DMS114 treated with DMSO at 0.1 percent for 48 hours (cell line): ENCODE data around the gene PPP1R3F.
A peak's percentile ranks its signal among the peaks of the same experiment; 100 is the strongest.
"Not testable (repeated sequence)": the region's sequence is repeated elsewhere in the genome, so short reads cannot be mapped to it uniquely, and the experiment has no call there.

ENCODE experiments used
- DNase-seq: peaks from one replicate; lab custom pipeline; 2025; ENCODE audit not compliant: unreplicated experiment; lab: John Stamatoyannopoulos, UW

Gene PPP1R3F

DNA sequence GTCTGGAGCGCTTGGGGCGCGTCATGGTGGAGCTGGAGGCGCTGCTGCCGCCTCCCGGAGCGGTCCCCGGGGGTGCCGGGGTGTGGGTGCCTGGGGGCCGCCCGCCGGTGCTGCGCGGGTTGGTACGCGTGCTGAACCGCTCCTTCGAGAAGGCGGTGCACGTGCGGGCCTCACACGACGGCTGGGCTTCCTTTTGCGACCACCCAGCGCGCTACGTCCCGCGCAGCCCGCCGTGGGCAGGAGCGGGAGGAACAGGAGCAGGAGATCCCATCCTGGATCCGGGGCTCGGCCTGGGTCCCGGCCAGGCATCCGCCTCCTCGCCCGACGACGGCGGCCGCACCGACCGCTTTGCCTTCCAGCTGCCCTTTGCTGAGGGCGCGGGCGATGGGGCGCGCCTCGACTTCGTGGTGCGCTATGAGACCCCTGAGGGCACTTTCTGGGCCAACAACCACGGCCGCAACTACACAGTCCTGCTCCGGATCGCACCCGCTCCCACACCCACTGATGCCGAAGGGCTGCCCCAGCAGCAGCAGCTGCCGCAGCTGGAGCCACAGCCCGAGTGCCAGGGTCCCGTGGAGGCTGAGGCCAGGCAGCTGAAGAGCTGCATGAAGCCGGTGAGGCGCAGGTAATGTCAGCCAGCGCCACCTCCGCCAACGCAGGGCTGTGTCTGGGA lies 792 bp downstream of the PPP1R3F start:
- DNase-seq: no peak

- no peak for DNase-seq
These were observed 1.7 kb downstream of the PPP1R3F start for GRCh38 chrX:49271341-49271740.

DNA sequence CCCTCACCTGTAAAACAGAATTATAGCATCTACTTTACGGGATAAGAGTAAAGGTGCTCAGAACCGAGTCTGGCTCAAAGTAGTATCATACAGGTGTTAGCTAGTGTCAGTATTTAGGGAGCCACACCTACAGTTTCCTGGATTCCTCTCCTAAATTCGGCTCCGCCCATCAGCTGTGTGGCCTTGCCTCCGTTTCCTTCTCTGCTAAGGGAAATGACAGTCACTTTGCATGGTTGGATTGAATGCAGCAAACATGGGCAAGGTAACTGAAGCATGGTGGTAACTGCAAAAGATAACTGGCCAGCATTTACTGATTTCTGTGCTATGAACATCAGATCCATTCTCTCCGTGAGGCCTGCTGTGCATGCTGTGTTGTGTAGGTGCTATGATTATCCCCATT lies 2.8 kb downstream of the PPP1R3F start:
- DNase-seq: no peak

GRCh38 chrX:49273181-49273727 lies 3.7 kb downstream of the PPP1R3F start:
- no peak for DNase-seq

- DNase-seq: no peak
These were observed 6.6 kb downstream of the PPP1R3F start for GRCh38 chrX:49276207-49276606.

DNA sequence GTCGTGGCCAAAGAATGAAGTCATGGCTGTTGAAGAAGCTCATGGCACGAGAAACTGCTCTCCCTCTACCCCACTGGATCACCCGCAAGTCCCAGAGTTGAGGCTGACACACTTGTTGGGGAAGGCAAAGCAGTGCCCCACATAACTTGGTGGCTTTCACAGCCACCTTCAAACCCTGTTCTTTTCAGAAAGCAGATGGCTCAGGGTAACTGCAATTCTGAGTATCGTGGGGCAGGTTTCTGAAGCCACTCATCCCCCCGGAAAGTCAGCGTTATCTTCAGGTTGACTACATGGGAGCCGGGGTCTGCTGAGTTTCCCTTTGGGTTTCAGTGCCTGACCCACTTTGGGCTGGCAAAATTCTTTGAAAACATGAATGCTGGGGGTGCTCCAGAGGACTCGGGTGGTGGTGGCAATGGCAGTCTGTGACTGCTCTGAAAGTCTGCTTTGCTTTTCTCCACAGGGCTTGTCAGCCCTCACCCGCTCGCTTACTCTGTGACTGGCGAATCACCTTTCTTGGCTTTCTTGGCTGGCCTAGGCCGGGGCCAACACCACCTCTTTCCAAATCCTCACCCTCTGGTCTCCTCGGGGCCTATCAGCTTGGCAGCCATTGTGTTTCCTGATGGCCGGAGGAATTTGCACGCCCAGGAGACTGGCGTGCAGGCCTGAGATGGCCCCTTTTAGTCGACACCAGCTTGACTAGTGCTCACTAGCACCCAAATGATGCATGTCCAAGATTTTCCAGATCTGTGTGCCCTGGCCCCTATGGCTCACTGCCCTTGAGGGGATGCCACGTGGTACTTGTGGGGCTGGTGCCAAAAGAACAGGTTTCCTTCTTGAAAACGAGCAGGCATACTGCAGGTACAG lies 7.3 kb downstream of the PPP1R3F start:
- DNase-seq: no peak

- DNase-seq: no peak
These were observed 7.9 kb downstream of the PPP1R3F start for GRCh38 chrX:49277535-49277830.

GRCh38 chrX:49278081-49278480 lies 8.5 kb downstream of the PPP1R3F start:
- no peak for DNase-seq

- DNase-seq: peak; percentile 35
These were observed 13.0 kb downstream of the PPP1R3F start for GRCh38 chrX:49282647-49283011.

DNA sequence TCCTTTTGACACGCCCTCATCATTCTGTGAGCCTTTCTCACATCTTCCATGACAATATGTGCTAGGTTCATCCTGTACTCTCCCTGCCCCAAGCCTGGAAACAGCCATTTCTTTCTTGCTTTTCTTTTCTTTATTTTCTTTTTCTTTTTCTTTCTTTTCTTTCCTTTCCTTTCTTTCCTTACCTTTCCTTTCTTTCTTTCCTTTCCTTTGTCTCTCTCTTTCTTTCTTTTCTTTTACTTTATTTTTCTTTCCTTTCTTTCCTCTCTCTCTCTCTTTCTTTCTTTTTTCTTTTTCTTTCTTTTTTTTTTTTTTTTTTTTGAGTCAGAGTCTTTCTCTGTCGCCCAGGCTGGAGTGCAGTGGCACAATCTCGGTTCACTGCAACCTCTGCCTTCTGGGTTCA lies 14.6 kb downstream of the PPP1R3F start:
- DNase-seq: no peak

GRCh38 chrX:49286136-49286535 lies 16.5 kb downstream of the PPP1R3F start:
- DNase-seq: no peak

- DNase-seq: no peak
These were observed 17.0 kb downstream of the PPP1R3F start for GRCh38 chrX:49286581-49286980.

DNA sequence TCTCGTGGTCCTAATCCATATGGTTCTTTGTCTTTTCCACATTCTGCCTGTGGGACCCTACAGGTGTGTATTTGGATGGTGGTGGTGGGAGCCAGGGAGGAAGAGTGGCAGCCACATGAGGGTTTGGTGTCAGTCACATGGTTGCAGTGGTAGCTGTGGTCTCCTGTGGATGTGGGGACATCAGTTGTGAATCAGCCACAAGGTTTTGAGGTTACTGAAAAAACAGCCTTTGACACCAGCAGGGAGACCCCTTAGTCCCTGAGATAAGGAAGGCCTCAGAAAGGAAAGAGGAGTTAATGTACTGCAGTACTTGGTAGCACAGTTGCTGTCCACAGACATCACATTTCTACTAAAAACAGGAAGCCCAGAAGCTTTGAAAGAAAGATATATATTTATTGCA lies 18.1 kb downstream of the PPP1R3F start:
- no peak for DNase-seq

DNA sequence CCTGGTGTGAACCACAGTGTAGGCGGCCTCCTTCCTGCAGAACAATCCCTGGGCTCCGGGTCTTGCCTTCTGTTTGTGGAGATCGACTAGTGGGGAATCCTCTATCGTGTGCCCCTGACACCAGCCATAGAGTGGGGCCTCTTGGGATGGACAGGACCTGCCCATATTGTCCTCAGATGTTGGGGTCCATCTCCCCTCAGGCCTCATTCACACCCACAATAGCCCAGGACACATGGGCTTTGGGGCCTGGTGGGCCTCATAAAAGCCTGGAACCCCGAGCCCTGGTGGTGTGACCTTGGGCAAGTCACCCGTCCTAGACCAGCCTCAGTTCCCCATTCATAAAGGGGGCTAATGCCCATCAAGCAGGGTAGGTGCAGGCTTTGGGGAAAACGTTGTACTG lies 20.6 kb downstream of the PPP1R3F start:
- no peak for DNase-seq

DNA sequence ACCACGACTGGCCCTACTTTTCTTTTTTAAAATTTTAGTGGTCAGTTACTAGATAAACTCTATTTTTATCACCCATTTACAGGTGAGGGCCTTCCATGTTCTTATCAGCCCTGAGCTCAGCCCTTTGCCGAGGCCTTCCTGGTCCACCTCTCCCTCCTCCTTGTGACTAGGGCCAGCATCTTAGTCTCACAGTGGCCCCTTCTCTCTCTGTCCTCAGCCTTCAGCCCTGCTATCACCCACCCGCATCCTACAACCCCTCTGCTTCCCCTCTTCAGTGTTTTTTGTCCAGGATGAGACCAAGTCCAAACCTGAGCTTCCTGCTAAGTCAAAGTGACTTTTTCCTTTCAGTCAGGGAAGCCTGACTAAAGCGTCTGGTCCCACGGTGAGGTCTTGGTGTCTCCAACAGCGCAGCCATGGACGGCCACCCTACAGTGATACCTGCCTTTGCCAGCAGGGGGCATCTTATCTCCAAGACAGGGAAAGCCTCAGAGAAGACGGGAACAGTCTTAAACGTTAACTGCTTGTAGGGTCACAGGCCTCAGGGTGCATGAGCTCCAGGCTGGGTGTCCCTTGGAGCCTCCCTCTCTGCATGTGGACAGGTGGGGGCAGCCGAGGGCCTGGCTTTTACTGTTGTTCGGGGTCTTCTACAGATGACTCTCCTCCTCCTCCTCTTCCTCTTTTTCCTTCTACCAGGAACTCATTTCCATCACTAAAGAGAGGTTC lies 22.2 kb downstream of the PPP1R3F start:
- no peak for DNase-seq

GRCh38 chrX:49292400-49293362 lies 23.1 kb downstream of the PPP1R3F start:
- DNase-seq: no peak

- not testable (repeated sequence) for DNase-seq
These were observed 29.7 kb downstream of the PPP1R3F start for GRCh38 chrX:49299293-49299692.

- DNase-seq: no peak
These were observed 31.1 kb downstream of the PPP1R3F start for GRCh38 chrX:49300703-49301102.

DNA sequence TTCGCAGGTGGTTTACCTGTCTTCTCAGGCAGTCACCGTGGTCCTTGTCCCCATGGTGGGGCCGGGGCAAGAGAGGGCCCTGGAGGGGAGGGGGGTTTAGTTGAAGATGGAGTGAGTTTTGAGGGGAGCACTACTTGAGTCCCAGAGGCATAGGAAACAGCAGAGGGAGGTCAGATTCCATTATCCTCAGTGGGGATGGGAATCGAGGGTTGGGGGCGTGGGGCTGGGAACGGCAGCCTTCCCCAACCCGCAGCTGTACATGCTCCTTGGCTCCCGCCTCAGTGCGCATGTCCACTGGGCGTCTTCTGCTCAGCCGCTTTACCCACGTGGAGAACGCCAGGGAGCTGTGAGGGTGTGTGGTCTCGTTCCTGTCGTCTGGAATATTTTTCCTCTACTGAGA lies 33.8 kb downstream of the PPP1R3F start, which contains the start of gene GAGE10:
Gene GAGE10 (plus strand): TSS at position 301 of the 400 bp plus-strand sequence. CDS start 1,214 bp downstream, outside the sequence.
- DNase-seq: no peak

DNA sequence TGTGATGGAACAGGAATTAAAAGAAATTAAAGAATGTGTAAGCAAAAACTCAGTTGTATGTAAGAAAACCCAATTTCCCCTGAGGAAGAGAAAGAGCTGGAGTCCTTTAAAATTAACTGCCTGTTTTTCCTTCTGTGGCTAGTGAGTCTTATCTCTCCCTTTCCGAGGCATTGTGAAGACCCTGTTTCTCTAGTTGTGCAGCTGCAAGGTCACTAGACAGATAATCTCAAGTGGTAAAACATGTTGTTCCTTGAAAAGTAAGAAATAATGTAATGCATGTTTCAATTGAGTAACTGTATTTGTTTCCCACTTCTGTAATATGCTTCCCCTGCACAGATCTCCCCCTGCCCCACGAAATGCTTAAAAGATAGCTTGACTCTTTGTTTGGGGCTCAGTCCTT lies 38.2 kb downstream of the PPP1R3F start:
- not testable (repeated sequence) for DNase-seq
